SK-N-MC (cell line): ENCODE results near the gene ARHGEF16.

ENCODE experiments used
- EZH2 ChIP-seq: fragments of 200-600 bp; sonication (generic); IDR thresholded peaks from one replicate; pipeline ENCODE4 v1.6.1; 2017; ENCODE audit warnings: antibody characterized with exemption
- FOXP2 ChIP-seq: optimal IDR thresholded peaks from 2 replicates; pipeline ENCODE3; 2011; ENCODE audit warnings: mild to moderate bottlenecking, moderate library complexity; ENCODE audit not compliant: insufficient read depth; ENCODE audit errors: extremely low read length, control extremely low read depth
- POLR2AphosphoS5 ChIP-seq: IDR thresholded peaks from 2 replicates; pipeline ENCODE4 v1.6.1; 2012; ENCODE audit warnings: mild to moderate bottlenecking, low read depth, low read length, borderline replicate concordance

- TF ChIP-seq POLR2AphosphoS5 = no peak
- TF ChIP-seq EZH2 = no peak
- TF ChIP-seq FOXP2 = no peak
Observed at GRCh38 chr1:3485016-3485415, 30.6 kb downstream of the ARHGEF16 start.
